Stimulated activated CD8-positive, alpha-beta memory T cell treated with anti-CD3 and anti-CD28 coated beads, Interleukin-4, amount 100 ng/mL, for 48 hours (primary cell): Measurements from ENCODE around the gene RPTOR.
A peak's percentile ranks its signal among the peaks of the same experiment; 100 is the strongest.

Experiments used
- DNase-seq: peaks from one replicate; pipeline ENCODE4 v3.0.0-alpha.2; 2020

RPTOR gene

DNA sequence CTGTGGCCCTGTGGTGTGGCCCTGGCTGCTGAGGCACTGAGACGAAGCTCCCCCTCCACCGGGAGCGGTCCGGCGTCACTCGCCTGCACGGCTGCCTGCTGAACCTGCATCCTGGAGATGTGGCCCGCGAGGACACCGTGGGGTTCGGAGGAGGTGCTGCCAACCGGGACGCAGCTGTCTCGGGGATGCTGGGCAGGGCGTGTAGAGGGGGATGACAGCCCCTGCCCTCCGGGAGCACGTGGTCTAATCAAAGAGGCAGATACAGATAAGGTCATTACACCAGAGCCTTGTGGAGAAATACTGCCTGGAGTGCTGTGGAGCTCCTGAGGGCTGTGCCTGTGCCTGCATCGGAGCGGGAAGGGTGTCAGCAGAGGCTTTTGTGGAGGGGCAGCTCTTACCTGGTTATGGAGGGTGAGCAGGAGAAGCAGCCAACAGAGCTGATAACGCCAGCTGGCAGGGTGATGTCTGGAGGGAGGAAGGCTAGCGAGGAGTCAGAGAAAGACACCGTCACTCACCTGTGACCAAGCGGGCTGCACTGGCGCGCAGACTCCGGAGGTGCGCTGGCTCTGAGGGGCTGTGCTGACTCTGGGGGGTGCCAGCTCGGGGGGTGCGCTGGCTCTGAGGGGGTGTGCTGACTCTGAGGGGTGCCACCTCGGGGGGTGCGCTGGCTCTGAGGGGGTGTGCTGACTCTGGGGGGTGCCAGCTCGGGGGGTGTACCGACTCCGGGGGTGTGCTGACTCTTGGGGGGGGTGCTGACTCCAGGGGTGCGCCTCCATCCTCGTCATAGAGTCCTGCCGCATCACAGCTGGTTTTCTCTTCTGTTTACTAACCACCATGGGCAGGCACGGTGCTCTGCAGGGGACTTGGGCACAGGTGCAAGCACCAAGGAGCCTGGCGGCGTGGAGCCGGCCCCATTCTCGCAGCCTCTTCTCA is 342.3 kb downstream of the RPTOR start:
- no peak for DNase-seq

DNA sequence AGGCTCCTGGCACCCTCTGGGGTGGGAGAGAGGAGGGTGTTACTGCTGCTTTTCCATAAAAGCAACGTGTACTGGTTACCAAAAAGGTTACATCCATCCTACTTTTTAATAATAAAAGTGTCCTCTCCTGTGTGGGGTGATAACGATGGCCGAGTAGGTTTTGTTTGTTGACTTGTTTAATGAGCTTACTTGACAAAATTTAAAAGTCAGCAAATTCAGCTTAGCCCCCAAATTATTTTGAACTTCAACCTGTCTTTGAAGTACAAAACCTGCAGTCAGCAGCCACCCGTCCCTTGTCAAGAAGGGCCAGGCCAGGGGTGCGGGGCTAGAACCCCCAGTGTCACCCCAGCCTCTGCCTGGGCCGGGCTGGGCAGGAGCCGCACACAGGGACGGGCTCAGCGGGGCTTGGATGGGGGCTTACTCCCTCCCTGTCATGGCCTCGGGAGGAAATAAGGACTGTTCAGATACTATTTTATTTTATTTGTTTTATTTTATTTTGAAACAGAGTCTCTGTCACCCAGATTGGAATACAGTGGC is 343.1 kb downstream of the RPTOR start:
- no peak for DNase-seq

- DNase-seq = no peak
Observed at GRCh38 chr17:80888276-80889160, 343.9 kb downstream of the RPTOR start.

DNA sequence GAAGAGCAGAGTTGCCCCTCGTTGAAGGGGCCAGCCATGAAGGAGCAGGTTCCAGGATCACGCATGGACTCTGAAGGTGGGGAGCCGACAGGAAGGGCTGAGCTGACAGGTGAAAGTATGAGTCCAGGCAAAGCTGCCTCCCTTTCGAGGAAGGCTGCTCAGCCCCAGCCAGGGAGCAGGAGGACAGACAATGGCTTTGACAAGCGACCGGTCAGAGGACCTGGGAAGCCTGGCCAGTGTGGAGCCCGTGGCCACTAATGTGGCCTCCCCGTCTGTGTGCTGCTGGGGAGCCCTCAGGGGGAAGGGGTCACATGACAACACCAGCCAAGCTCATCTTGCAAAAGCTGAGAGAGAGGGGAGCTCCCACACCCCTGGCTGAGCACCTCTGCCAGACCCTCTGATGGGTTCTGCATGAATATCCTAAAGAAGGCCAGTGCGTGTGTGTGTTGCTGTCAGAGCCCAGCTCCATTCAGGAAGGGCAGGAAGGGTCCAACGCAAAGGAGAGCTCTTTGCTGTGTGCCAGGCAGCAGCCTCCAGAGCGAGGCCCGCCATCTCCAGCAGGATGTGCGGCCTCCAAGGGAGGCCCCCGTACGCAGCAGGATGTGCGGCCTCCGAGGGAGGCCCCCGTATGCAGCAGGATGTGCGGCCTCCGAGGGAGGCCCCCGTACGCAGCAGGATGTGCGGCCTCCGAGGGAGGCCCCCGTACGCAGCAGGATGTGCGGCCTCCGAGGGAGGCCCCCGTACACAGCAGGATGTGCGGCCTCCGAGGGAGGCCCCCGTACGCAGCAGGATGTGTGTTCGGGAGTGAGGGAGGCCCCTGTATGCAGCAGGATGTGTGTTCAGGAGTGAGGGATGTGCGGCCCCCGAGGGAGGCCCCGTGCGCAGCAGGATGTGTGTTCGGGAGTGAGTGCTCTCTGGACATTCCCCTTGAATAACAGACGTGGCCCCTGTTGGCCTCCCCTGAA is 344.9 kb downstream of the RPTOR start:
- DNase-seq = peak; percentile 48

- no peak for DNase-seq
Observed at GRCh38 chr17:80890196-80890920, 345.7 kb downstream of the RPTOR start.

- no peak for DNase-seq
Observed at GRCh38 chr17:80890921-80891396, 346.3 kb downstream of the RPTOR start.

DNA sequence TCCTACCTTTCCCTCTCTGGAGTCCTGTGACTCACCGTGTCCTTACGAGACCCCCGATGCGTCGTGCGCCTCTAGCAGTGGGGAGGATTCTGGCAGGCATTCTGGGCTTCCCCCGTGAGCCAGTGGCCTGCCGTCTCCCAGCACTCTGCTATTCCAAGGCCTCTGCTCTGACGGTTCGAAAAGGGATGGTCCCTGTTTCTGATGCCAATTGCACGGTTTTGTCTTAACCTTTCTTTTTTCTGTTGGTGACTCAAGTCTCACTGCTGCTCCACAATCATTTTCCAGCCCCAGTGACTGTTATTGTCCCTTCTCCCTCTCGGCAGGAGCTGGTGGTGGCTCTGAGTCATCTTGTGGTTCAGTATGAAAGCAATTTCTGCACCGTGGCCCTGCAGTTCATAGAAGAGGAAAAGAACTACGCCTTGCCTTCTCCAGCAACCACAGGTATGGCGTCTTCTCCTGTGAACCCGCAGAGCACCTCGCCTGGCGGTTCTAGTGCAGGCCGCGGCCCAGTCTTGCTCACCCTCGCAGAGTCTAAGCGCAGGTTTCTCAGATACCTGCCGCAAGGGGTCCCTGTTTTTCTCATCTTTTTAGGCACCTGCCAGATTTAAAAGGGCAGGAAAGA is 346.9 kb downstream of the RPTOR start:
- peak; percentile 81 for DNase-seq

- peak; percentile 93 for DNase-seq
Observed at GRCh38 chr17:80892019-80892855, 347.6 kb downstream of the RPTOR start.

GRCh38 chr17:80892900-80893603 is 348.4 kb downstream of the RPTOR start:
- DNase-seq = peak; percentile 68

DNA sequence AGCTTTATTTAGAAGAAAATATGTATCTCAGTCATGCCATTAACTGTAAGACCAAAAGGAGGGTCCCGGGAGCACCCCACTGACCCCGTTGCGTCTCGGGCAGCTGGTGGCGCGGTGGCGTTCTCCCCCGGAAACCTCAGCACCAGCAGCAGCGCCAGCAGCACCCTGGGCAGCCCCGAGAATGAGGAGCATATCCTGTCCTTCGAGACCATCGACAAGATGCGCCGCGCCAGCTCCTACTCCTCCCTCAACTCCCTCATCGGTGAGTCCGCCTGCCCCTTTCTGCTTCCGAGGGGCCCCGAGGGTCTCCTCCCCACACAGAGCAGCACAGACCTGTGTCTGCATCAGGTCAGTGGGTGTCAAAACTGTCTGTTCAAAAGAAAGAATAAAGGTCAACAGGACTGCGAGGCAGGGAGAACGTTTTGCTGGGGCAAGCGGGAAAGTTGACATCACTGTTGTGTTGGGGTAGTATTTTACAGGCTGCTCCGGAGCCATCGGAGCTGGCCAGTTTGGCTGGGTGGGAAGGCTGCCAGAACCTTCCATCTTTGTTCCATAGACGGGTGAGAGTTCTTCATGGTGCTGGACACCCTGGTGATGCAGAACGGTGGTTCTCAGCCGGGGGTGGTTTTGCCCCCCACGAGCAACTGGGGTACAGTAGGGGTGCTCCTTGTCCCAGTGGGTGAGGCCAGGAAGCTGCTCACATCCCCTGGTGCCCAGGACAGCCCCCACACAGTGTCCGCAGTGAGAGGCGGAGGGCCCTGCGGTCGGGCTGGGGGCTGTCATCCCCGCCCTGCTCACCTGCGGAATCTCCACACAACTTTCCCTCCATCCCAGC is 349.2 kb downstream of the RPTOR start:
- no peak for DNase-seq

DNA sequence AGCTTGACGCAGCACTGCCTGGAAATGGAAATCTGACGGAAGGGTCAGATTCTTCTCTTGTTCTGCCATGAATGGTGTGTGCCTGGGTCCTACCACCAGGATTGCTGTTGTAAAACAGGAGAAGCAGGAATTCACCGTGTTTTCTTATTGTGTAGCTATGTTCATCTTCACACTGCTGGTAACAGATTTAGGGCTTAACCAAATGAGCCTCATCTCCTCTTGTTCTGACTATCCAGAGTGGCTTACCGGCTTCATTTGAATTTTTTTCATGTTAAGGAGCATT is 349.7 kb downstream of the RPTOR start:
- no peak for DNase-seq

GRCh38 chr17:80894726-80895125 is 350.1 kb downstream of the RPTOR start:
- DNase-seq = no peak

GRCh38 chr17:80895366-80895765 is 350.7 kb downstream of the RPTOR start:
- DNase-seq = no peak

DNA sequence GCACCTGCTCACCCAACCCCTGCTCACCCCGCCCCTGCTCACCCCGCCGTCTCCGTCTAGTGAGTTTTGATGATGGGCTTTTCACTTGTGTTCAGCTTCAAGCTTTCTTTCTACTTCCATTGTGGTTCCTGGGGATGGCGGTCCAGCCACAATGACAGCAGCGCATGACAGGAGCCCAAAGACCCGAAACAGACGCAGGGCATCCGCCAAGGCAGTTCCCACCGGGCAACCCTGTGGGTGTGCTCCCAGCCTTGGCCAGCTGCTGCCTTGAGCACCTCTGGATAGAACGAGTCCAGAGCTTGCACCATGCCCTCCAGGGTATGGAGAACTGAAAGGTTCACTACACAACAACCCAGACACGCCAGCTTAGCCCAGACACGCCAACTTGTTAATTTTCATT is 354.1 kb downstream of the RPTOR start:
- DNase-seq = no peak

GRCh38 chr17:80899402-80900268 is 355.0 kb downstream of the RPTOR start:
- peak; percentile 92 for DNase-seq

DNA sequence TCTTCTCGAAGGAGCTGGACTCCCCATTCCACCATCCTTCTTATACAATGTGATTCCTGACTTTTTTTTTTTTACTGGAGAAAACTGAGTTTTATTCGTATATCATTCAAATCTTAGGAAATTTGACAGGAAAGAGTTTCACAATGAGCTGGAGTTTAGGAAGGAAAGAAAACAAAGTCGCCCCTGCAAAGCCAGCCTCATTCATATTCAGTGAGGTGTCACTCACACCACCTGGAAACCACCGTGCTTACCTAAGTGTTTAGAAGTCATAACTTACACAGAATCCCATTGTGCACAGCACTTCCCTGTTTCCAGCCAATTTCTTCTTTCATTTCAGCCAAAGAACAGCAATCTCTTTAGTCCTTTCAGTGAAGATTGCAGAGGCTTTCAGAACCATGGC is 356.7 kb downstream of the RPTOR start:
- no peak for DNase-seq

DNA sequence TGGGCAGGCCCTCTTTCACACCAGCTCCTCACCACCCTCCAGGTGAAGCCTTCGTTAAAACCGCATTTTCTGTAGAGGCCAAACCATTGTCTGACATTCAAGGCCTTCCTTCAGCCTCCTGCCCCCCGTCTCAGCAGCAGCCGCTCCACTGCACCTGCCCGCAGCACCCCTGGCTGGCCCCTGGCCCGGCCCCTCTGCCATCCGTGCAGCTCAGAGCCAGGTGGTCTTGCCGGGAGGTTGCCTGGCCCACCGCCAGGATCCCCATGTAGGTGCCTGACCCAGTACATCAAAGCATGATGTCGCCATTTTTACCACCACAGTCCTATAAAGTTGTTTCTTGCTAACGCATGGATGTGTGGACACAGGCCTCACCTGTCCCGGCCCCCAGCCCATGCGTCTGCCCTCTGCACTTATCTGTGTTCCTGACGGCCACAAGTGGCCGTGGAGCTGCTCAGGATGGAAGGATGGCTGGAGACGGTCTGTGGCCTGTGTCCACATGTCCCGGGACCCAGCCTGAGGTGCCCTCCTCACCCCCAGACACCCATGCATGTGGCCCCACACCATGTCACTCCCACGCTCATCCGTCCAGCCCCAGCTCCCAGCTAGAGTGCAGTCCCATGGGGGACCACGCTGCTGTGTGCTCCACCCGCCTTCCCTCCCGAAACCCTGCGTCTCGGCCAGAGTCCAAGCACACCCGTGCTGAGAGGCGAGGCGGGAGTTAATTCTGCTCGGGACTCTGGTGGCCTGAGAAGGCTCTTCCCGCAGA is 357.7 kb downstream of the RPTOR start:
- DNase-seq = no peak
